Measurements from ENCODE around the gene PDC.
A peak's percentile ranks its signal among the peaks of the same experiment; 100 is the strongest.

PDC gene

DNA sequence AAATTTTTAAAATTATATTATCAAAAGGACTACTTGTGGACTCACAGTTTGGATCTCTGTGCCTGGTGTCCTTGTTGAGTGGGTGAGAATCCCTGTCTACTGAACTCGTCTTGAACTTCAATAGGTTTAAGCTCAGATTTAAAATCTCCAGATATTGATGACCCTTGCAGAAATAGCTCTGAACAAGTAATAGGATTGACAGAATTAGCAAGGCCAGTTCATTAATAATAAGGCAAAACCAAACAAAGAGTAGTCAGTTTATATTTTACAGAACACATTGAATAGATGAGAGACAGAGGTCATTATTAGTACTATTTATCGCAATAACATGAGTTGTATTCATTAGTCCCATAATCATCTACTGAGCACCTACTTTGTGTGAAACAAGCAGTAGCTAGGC lies at the start of gene PDC:
PDC (minus strand) TSS at position 101 of the 400 bp plus-strand sequence. CDS start 11,655 bp downstream, outside the sequence.
- TF ChIP-seq, protein P1, sequence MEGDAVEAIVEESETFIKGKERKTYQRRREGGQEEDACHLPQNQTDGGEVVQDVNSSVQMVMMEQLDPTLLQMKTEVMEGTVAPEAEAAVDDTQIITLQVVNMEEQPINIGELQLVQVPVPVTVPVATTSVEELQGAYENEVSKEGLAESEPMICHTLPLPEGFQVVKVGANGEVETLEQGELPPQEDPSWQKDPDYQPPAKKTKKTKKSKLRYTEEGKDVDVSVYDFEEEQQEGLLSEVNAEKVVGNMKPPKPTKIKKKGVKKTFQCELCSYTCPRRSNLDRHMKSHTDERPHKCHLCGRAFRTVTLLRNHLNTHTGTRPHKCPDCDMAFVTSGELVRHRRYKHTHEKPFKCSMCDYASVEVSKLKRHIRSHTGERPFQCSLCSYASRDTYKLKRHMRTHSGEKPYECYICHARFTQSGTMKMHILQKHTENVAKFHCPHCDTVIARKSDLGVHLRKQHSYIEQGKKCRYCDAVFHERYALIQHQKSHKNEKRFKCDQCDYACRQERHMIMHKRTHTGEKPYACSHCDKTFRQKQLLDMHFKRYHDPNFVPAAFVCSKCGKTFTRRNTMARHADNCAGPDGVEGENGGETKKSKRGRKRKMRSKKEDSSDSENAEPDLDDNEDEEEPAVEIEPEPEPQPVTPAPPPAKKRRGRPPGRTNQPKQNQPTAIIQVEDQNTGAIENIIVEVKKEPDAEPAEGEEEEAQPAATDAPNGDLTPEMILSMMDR (IDR thresholded peaks at IDR 0.05; ENCODE audit: low read length, missing control alignments) = no peak
- DNase-seq (ENCODE audit: low read depth) = no peak
- no peak within 1 kb of the TSS for H3K4me3 ChIP-seq (replicated peaks; ENCODE audit: low read depth, low read length)

DNA sequence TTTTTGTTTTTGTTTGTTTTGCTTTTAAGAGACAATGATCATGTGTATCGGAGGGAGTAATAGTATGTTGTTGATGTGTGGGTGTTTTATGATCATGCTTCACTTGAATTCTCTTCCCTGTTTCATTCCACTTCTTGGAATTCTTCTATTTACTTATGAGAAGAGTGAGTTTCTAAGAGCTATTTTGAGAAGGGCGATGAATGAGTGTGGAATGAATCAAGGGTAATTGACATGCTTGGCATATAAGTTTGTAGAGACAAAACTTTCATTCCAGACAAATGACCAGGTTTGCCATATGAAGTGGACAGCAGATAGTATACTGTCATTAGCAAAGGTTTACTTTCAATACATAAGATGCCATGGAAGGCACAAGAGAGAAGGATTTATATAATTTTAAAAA lies 42.3 kb upstream of the PDC start:
- no peak overlapping the region for H3K4me3 ChIP-seq (replicated peaks; ENCODE audit: low read depth, low read length)
- no peak for DNase-seq (ENCODE audit: low read depth)
- TF ChIP-seq, protein P1 (IDR thresholded peaks at IDR 0.05; ENCODE audit: low read length, missing control alignments) = no peak

DNA sequence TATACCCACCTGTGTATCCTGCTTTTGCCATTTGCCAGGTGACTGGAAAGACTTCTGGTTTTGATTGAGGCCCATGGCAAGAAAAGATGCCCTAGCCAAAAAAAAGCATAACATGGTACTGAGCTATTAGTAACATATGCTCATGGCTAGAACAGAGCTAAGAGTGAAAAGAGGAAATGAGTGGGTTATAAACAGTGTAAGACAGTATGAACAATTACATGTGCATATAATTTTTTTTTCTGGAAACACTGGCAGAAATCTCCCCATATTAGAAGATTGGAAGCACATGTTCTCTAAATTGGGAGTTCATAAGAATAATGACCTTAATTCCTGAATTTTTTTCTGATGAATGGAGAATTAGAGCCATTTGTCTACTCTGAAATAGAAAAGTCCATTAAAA lies 41.2 kb upstream of the PDC start:
- H3K4me3 ChIP-seq (replicated peaks; ENCODE audit: low read depth, low read length) = no peak overlapping the region
- DNase-seq (ENCODE audit: low read depth) = no peak
- TF ChIP-seq, protein P1 (IDR thresholded peaks at IDR 0.05; ENCODE audit: low read length, missing control alignments) = no peak

DNA sequence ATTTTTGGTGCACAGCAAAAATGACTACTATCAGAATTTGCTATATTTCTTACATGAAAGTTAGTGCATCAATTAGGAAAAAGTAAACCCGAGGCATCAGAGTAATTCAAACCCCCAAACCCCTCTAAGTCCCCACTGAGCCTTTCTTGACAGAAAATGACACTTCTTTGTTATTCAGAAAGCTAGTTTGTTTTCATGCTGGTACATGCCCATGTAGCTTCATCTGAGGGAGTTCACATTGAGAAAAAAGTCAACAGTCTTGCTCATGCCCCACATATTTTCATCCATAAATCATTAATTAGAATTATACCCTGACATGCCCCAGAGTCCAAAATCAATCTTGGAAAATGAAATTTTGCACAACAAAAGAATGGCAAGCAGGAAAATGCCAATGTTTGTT lies 39.9 kb upstream of the PDC start:
- DNase-seq (ENCODE audit: low read depth) = no peak
- no peak overlapping the region for H3K4me3 ChIP-seq (replicated peaks; ENCODE audit: low read depth, low read length)
- TF ChIP-seq, protein P1 (IDR thresholded peaks at IDR 0.05; ENCODE audit: low read length, missing control alignments) = no peak

DNA sequence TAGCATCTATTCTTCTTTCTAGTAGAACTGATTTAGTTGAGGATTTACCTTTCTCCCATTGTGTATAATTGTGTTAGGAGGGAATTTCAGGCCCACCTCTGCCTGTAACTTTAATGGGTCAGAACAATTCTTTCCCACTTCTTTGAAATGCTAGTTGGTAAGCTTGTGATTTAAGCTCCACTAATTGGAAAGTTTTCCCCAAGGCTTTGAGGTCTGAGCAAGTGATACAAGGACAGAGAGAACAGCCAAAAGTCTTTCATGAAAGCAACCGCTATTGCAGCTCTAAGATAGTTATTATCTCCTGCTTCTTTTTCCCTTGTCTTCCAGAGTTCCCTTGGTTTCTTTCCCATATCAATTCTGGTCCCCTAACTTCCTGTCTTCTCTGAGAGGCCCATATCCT lies 38.7 kb upstream of the PDC start:
- TF ChIP-seq, protein P1 (IDR thresholded peaks at IDR 0.05; ENCODE audit: low read length, missing control alignments) = no peak
- no peak for DNase-seq (ENCODE audit: low read depth)
- no peak overlapping the region for H3K4me3 ChIP-seq (replicated peaks; ENCODE audit: low read depth, low read length)

DNA sequence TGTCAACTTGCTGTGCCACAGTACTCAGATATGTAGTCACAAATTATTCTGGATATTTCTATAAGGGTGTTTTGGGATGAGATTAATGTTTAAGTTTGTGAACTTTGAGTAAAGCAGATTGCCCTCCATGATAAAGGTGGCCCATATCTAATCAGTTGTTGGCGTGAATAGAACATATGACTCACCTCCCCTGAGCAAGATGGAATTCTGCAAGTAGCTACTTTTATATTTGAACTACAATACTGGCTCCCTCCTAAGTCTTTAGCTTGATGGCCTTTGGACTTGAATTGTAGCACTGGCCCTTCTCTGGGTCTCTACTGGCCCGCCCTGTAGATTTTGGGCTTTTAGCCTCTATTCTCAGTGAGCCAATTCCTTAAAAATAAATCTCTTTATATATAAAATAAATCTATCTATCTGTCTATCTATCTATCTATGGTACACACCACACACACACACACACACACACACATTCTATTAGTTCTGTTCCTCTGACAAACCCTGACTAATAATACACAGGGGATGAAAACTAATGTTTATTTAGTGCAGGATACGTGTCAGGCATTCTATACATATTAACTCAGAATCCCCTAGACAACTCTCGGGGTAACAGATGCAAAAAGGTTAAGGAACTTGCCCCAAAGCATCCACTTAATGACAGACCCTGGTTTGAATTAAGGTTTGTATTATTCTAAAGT lies 37.9 kb upstream of the PDC start:
- TF ChIP-seq, protein P1 (IDR thresholded peaks at IDR 0.05; ENCODE audit: low read length, missing control alignments) = no peak
- peak; percentile 37 for DNase-seq (ENCODE audit: low read depth)
- H3K4me3 ChIP-seq (replicated peaks; ENCODE audit: low read depth, low read length) = no peak overlapping the region

DNA sequence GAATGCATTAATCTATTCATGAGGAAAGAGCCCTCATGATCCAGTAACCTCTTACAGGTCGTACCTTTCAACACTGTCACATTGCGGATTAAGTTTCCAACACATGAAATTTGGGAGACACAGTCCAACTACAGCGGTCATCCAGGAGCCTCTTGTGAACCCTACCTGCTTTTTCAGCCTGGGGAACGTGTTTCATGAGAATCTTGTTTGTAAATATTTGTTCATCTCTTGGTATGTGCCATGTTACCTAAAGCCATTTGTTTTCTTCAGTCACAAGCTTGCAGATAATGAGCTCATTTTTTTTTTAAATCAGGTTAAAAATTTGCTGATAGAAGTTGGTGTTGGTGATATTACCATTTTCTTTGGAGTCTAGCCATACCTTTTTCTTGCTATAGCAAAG lies 37.2 kb upstream of the PDC start:
- no peak for DNase-seq (ENCODE audit: low read depth)
- TF ChIP-seq, protein P1 (IDR thresholded peaks at IDR 0.05; ENCODE audit: low read length, missing control alignments) = no peak
- no peak overlapping the region for H3K4me3 ChIP-seq (replicated peaks; ENCODE audit: low read depth, low read length)

All from fibroblast of pulmonary artery (primary cell).